ENCODE data around the gene CENPX. TPM values are rescaled to one million over a fixed set of nuclear protein-coding genes. Genes with fewer than 3 reads are reported as not detected.

Gene CENPX
- total and polyA plus RNA-seq, 8 donors, result 42.9 to 77.7 (median 49.8) TPM

DNA sequence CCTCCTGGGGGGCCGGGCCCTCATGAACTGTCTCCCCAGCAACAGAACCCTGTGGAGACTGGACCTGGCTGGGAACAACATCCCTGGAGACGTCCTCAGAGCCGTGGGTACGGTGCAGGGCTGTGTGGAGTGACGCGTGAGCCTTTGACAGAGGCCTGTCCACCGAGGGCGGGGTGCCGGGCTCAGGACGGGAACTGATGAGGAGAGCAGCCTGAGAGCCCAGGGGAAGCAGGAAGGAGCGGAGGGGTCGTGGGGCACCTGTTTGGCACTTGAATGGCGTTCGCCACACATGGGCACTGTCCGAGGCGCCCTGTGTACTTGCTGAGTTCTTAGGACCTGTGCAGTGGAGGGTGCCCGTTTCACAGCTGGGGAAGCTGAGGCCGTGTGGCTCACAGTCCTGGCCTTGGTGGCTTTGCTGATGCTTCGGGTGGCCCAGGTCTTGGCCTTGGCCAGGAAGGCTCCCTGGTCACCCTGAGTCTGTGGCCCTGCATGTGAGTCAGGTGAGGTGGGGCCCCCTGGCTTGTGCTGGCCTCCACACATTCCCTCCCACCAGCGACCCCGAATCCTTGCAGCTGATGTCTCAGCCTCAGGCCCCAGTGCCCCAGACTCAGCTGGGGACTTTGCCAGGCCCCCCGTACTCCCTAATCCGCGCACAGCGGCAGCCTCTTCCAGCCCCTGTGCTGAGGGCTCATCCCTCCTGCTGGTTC lies 2.9 kb upstream of the CENPX start:
- DNase-seq, result no peak
- peaks cover 0 to 13% of the 10 kb centered on the region in 2 donors for H3K36me3 ChIP-seq
- H3K4me1 ChIP-seq, result peaks cover 30 to 41% of the 10 kb centered on the region in 2 donors
- H3K27ac ChIP-seq, result no peak overlapping the region
- TF ChIP-seq, protein P1, sequence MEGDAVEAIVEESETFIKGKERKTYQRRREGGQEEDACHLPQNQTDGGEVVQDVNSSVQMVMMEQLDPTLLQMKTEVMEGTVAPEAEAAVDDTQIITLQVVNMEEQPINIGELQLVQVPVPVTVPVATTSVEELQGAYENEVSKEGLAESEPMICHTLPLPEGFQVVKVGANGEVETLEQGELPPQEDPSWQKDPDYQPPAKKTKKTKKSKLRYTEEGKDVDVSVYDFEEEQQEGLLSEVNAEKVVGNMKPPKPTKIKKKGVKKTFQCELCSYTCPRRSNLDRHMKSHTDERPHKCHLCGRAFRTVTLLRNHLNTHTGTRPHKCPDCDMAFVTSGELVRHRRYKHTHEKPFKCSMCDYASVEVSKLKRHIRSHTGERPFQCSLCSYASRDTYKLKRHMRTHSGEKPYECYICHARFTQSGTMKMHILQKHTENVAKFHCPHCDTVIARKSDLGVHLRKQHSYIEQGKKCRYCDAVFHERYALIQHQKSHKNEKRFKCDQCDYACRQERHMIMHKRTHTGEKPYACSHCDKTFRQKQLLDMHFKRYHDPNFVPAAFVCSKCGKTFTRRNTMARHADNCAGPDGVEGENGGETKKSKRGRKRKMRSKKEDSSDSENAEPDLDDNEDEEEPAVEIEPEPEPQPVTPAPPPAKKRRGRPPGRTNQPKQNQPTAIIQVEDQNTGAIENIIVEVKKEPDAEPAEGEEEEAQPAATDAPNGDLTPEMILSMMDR (IDR thresholded peaks at IDR 0.05), result no peak
- intact Hi-C loops (cut with DNase I), result no loop called here
- no peaks in the 10 kb centered on the region for H3K9me3 ChIP-seq
- H3K27me3 ChIP-seq, result no peaks in the 10 kb centered on the region
- no peak for ATAC-seq
- H3K4me3 ChIP-seq, result no peak overlapping the region

DNA sequence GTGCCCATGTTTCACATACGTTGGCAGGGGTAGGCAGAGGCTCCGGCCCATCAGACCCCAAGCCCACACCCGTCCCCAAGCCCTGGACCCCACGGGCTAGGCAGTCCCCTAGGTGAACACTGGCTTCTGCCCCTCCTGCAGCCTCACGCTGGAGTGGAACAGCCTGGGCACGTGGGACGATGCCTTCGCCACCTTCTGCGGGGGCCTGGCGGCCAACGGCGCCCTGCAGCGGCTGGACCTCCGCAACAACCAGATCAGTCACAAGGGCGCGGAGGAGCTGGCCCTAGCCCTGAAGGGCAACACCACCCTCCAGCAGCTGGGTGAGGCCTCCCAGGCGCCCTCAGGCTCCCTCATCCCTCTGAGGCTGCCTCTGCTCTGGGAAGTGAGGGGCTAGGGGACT lies 2.2 kb upstream of the CENPX start:
- no peak for DNase-seq
- no peak overlapping the region for H3K4me3 ChIP-seq
- H3K27me3 ChIP-seq, result no peaks in the 10 kb centered on the region
- peaks cover 0 to 13% of the 10 kb centered on the region in 2 donors for H3K36me3 ChIP-seq
- ATAC-seq, result no peak
- no peaks in the 10 kb centered on the region for H3K9me3 ChIP-seq
- H3K27ac ChIP-seq, result no peak overlapping the region
- TF ChIP-seq, protein P1 (IDR thresholded peaks at IDR 0.05), result no peak
- intact Hi-C loops (cut with DNase I), result no loop called here
- peaks cover 25 to 39% of the 10 kb centered on the region in 2 donors for H3K4me1 ChIP-seq

DNA sequence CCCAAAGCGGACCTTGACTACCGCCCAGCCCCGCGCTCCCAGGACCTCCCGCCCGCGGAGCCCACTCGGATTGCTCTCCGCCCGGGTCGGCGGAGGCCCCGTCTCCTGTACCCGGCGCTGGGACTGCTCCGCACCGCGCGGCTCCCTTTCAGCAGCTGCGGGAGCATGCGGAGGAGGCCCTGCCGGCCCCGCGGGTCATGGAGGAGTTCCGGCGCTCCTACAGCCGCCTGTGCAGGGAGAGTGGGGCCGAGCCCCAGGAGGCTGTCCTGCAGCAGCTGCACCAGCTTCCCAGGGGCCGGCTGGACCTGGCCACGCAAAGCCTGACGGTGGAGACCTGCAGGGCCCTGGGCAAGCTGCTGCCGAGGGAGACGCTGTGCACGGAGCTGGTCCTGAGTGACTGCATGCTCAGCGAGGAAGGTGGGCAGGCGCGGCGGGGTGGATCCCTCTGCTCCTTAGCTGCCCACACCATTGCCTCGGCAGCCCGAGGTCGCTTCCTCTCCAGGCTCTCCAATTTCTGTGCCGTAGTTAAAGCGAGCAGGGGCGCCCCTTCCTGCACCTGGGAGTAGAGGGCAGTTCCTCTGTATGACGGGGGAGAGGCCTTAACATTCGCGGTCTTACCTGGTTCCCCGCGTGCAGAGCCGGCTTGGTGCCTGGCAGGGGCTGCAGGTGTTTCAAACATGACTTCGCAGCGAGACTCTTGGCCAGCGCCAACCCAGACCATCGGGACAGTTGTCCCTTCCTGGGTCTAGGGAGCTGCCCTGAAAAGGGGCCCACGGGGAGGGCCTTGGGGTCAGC lies 966 bp upstream of the CENPX start:
- TF ChIP-seq, protein P1 (IDR thresholded peaks at IDR 0.05), result no peak
- H3K4me1 ChIP-seq, result peaks cover 25 to 39% of the 10 kb centered on the region in 2 donors
- H3K27me3 ChIP-seq, result no peaks in the 10 kb centered on the region
- peaks cover 0 to 15% of the 10 kb centered on the region in 2 donors for H3K36me3 ChIP-seq
- intact Hi-C loops (cut with DNase I), result no loop called here
- H3K9me3 ChIP-seq, result no peaks in the 10 kb centered on the region
- peak; percentile 1 for ATAC-seq
- H3K4me3 ChIP-seq, result peak overlapping the region; percentile 98 to 99
- peak overlapping the region in 1 of 2 donors; percentile 65 for H3K27ac ChIP-seq
- no peak for DNase-seq

DNA sequence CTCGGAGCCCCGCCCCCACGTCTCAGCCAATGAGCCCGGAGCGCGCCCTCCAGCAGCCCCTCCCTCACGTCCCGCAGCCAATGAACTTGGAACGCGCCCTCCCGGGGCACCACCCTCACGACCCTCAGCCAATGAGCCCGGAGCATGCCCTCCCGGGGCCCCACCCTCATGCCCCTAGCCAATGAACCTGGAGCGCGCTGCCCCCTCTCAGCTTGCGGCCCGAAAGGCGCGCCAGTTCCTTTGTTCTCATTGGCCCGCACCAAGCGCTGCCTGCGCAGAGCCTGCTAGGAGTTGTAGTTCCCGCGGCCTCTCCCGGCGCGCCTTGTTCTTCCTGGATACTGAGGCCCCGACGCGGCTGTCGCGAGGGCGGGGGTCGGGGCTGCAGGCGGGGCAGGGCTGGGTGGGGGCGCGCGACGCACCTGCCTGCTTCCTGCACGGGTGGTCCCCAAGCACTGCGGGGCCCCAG lies 336 bp upstream of the CENPX start, which contains the start of gene LRRC45:
Gene LRRC45, plus strand, starts transcription at position 325 of the 466 bp plus-strand sequence. CDS start 339 bp downstream, outside the sequence.
- TF ChIP-seq, protein P1 (IDR thresholded peaks at IDR 0.05), result no peak
- Histone ChIP-seq H3K27me3 (no peaks in the 10 kb centered on the region), H3K36me3 (peaks cover 0 to 15% of the 10 kb centered on the region in 2 donors), H3K4me1 (peaks cover 25 to 39% of the 10 kb centered on the region in 2 donors), H3K27ac (peak within 1 kb of the TSS; percentile 19 to 80), H3K9me3 (no peaks in the 10 kb centered on the region), H3K4me3 (peak within 1 kb of the TSS; percentile 98 to 99)
- DNase-seq (peak; percentile 98 to 100 (median 99)), ATAC-seq (peak; percentile 95)
- intact Hi-C loops (cut with DNase I), result no loop called here

DNA sequence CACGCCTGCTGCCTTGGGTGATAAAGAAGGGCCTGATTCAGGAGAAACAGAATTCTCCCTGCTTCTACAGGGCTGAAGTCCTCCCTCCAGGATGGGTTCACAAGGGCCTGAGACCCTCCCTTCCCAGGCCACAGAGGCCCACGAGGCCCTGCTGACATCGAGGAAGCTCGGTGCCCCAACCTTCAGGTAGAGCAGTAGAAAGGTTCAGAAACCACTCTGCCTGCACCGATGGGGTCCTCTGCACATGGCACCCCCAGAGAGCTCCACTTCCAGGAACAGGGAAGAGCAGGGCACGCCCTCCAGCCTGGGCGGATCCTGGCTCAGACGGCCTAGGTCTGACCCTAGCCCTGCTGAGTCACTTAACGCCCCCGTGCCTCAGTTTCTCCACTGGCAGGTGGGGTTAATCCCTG lies 773 bp downstream of the CENPX start:
- DNase-seq, result no peak
- Histone ChIP-seq H3K36me3 (peaks cover 0 to 16% of the 10 kb centered on the region in 2 donors), H3K9me3 (no peaks in the 10 kb centered on the region), H3K4me3 (peak overlapping the region; percentile 93 to 99), H3K27me3 (no peaks in the 10 kb centered on the region), H3K27ac (peak overlapping the region in 1 of 2 donors; percentile 80), H3K4me1 (peaks cover 25 to 39% of the 10 kb centered on the region in 2 donors)
- intact Hi-C loops (cut with DNase I), result loop anchor here in 1 of 2 donors (1.0 kb wide), 1 partner anchor 63 kb away; no protein-coding TSS in a partner anchor
- no peak for ATAC-seq
- TF ChIP-seq, protein P1 (IDR thresholded peaks at IDR 0.05), result no peak

All from left lung (tissue), 10 donors.